PFSK-1 (cell line): ENCODE data around the gene KLHDC7B.

ENCODE experiments used
- FOXP2 ChIP-seq: optimal IDR thresholded peaks from 2 replicates; pipeline ENCODE3; 2011; ENCODE audit warnings: borderline replicate concordance, control low read depth, inconsistent platforms; ENCODE audit not compliant: insufficient read depth; ENCODE audit errors: extremely low read length, extremely low read depth
- POLR2AphosphoS5 ChIP-seq: IDR thresholded peaks from 2 replicates; pipeline ENCODE4 v1.6.1; 2012; ENCODE audit warnings: low read depth, mild to moderate bottlenecking, control low read depth, low read length, moderate library complexity
- SIN3A ChIP-seq: IDR thresholded peaks from 2 replicates; pipeline ENCODE4 v1.6.1; 2012; ENCODE audit warnings: mild to moderate bottlenecking, low read length, moderate library complexity, borderline replicate concordance; ENCODE audit not compliant: insufficient read depth
- TAF1 ChIP-seq: IDR thresholded peaks from 2 replicates; pipeline ENCODE4 v1.6.1; 2012; ENCODE audit warnings: low read length, control low read depth, borderline replicate concordance; ENCODE audit not compliant: insufficient read depth
- TF ChIP-seq, protein P1 (sequence below), 2 experiments: IDR thresholded peaks; 2 replicates each; pipeline versions ENCODE4 v1.6.1 to v1.8.0; 2011 to 2012; ENCODE audit warnings: low read depth in 2 of 2, low read length in 2 of 2, control low read depth in 1 of 2, inconsistent platforms in 1 of 2, mild to moderate bottlenecking in 1 of 2, moderate library complexity in 1 of 2; ENCODE audit not compliant: insufficient read depth in 1 of 2

Gene KLHDC7B

DNA sequence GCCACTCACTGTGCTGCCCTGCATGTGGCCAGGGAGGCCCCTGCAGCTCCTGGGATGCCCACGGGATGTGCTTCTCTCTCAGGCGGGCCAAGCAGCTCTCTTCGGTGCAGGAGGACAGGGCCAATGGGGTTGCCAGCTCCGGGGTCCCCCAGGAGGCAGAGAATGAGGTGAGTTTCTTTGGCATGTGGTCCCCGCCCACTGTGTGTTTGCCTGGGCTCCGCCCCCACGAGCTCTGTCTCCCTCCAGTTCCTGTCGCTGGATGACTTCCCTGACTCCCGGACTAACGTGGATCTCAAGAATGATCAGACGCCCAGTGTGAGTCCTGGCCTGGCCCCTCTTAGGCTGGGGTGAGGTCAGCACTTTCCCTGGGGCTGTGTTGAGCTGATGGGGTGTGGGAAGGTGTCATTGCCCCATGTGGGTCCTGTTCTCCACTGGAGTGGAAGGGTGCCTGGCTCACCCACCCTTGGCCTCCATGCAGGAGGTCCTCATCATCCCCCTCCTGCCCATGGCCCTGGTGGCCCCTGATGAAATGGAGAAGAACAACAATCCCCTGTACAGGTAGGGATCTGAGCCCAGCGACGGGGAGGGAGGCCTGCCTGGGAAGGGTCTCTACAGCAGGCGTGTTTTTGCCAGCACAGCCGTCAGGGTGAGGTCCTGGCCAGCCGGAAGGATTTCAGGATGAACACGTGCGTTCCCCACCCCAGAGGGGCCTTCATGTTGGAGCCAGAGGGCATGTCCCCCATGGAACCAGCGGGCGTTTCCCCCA, 28.0 kb upstream of the KLHDC7B start:
- TF ChIP-seq SIN3A, result no peak
- TF ChIP-seq TAF1, result no peak
- no peak for TF ChIP-seq FOXP2
- TF ChIP-seq POLR2AphosphoS5, result no peak
- TF ChIP-seq, protein P1, sequence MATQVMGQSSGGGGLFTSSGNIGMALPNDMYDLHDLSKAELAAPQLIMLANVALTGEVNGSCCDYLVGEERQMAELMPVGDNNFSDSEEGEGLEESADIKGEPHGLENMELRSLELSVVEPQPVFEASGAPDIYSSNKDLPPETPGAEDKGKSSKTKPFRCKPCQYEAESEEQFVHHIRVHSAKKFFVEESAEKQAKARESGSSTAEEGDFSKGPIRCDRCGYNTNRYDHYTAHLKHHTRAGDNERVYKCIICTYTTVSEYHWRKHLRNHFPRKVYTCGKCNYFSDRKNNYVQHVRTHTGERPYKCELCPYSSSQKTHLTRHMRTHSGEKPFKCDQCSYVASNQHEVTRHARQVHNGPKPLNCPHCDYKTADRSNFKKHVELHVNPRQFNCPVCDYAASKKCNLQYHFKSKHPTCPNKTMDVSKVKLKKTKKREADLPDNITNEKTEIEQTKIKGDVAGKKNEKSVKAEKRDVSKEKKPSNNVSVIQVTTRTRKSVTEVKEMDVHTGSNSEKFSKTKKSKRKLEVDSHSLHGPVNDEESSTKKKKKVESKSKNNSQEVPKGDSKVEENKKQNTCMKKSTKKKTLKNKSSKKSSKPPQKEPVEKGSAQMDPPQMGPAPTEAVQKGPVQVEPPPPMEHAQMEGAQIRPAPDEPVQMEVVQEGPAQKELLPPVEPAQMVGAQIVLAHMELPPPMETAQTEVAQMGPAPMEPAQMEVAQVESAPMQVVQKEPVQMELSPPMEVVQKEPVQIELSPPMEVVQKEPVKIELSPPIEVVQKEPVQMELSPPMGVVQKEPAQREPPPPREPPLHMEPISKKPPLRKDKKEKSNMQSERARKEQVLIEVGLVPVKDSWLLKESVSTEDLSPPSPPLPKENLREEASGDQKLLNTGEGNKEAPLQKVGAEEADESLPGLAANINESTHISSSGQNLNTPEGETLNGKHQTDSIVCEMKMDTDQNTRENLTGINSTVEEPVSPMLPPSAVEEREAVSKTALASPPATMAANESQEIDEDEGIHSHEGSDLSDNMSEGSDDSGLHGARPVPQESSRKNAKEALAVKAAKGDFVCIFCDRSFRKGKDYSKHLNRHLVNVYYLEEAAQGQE (IDR thresholded peaks at IDR 0.05; ENCODE audit: insufficient read depth in 1 of 2, low read depth in 2 of 2, low read length in 2 of 2), result no peak

DNA sequence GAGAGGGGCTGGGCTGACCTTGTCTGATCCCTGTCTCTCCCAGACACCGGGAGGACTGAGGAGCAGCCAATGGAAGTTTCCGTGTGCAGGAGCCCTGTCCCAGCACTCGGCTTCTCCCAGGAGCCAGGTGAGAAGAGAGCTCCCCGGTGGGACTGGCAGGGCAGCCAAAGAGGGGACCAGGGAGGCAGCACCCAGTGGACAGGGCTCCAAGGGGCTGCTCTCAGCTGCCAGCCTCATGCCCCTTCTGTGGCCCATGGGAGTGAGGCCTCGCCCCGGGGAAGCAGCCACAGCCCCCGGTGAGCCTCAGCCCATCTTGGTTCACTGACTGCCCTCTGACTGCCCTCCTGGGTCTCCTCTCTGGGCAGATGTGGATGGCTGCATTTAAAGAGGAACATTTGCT, 27.1 kb upstream of the KLHDC7B start:
- TF ChIP-seq POLR2AphosphoS5 (no peak), FOXP2 (no peak), SIN3A (no peak), TAF1 (no peak)
- TF ChIP-seq, protein P1 (IDR thresholded peaks at IDR 0.05; ENCODE audit: insufficient read depth in 1 of 2, low read depth in 2 of 2, low read length in 2 of 2), result no peak

DNA sequence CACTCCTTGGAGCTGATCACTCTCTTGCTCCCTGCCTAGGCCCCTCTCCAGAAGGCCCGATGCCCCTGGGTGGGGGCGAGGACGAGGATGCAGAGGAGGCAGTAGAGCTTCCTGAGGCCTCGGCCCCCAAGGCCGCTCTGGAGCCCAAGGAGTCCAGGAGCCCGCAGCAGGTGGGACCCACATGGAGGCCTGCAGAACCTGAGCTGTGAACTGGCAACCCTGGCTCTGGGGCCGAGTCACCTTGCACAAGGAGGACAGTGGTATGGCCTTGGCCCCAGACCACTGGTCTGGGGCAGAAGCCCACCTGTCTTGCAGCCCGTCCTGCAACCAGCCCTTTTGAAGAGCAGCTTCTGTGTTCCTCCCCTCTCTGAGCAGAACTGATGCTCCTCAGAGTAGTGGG, 26.5 kb upstream of the KLHDC7B start:
- TF ChIP-seq, protein P1 (IDR thresholded peaks at IDR 0.05; ENCODE audit: insufficient read depth in 1 of 2, low read depth in 2 of 2, low read length in 2 of 2), result no peak
- TF ChIP-seq POLR2AphosphoS5 (no peak), SIN3A (no peak), FOXP2 (no peak)

DNA sequence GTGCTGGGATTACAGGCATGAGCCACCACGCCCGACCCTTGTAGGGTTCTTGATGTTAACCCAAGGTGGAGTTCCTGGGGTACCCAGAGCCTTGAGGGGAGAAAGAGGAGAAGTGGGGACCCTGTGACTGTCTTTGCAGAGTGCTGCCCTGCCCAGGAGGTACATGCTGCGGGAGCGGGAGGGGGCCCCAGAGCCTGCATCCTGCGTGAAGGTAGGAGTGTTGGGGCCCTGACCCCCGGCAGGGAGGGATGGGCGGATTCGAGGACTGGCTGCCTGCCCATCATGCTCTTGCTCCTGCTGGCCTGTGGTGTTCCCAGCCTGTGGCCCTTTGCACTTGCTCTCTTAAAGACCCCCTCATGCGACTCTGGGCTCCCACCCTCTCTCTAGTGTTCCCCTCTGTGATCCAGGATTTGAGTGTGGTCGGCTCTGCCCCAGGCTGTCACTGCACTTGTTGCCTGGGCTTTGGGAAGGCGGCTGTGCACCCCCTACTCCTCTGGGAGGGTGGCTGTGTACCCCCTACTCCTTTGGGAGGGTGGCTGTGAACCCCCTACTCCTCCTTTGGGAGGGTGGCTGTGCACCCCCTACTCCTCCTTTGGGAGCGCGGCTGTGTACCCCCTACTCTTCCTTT, 24.8 kb upstream of the KLHDC7B start:
- TF ChIP-seq TAF1 (no peak), FOXP2 (no peak), SIN3A (no peak), POLR2AphosphoS5 (no peak)
- TF ChIP-seq, protein P1 (IDR thresholded peaks at IDR 0.05; ENCODE audit: insufficient read depth in 1 of 2, low read depth in 2 of 2, low read length in 2 of 2), result no peak
